K562 (cell line): ENCODE measurements around the gene HMGN2. TPM values are rescaled to one million over a fixed set of nuclear protein-coding genes. Genes with fewer than 3 reads are reported as not detected.

Source experiments
- ATF6 ChIP-seq: sonication (generic); formaldehyde crosslinking; IDR thresholded peaks from 2 replicates; pipeline ENCODE4 v1.4.0; 2020; ENCODE audit warnings: mild to moderate bottlenecking, missing genetic modification reagents
- BACH1 ChIP-seq: fragments of 200-800 bp; sonication (Bioruptor generic); IDR thresholded peaks from 2 replicates; pipeline ENCODE4 v1.6.1; 2016; ENCODE audit warnings: missing genetic modification characterization, missing compliant biosample characterization
- DIDO1 ChIP-seq: fragments of 450-650 bp; IDR thresholded peaks from 2 replicates; pipeline ENCODE4 v1.6.1; 2016; ENCODE audit warnings: low read depth, missing biosample characterization, missing genetic modification characterization
- FOXM1 ChIP-seq, 2 experiments: fragments of 450-650 bp in 1 of 2; sonication (generic) in 1 of 2; formaldehyde crosslinking in 1 of 2; IDR thresholded peaks; 2 replicates each; pipeline versions ENCODE4 v1.6.1 to v1.9.0; 2017 to 2022; ENCODE audit warnings: low read depth in 2 of 2, mild to moderate bottlenecking in 2 of 2, missing genetic modification reagents in 1 of 2, moderate library complexity in 1 of 2
- IFI16 ChIP-seq: fragments of 250-450 bp; sonication (Bioruptor Pico); IDR thresholded peaks from 2 replicates; pipeline ENCODE4 v2.1.2; 2022; ENCODE audit warnings: mild to moderate bottlenecking, inconsistent platforms
- NFATC3 ChIP-seq: fragments of 450-650 bp; IDR thresholded peaks from 2 replicates; pipeline ENCODE4 v1.6.1; 2017; ENCODE audit warnings: mild to moderate bottlenecking
- RAD21 ChIP-seq, 2 experiments: fragments of 250-450 bp in 1 of 2; fragments of 450-650 bp in 1 of 2; sonication (Bioruptor Pico) in 1 of 2; formaldehyde crosslinking in 1 of 2; IDR thresholded peaks in 1 of 2; conservative IDR thresholded peaks in 1 of 2; 2 replicates each; pipeline versions ENCODE4 v1.4.0 to v1.8.0; 2020 to 2022; ENCODE audit warnings: mild to moderate bottlenecking in 2 of 2, moderate library complexity in 1 of 2
- SRSF1 ChIP-seq: fragments of 200-400 bp; formaldehyde crosslinking; IDR thresholded peaks from 2 replicates; pipeline ENCODE4 v1.6.1; 2017; ENCODE audit warnings: mild to moderate bottlenecking, low read depth, low read length, moderate library complexity
- ZFPM2 ChIP-seq: fragments of 250-450 bp; sonication (Bioruptor Pico); IDR thresholded peaks from 2 replicates; pipeline ENCODE4 v1.5.1; 2022; ENCODE audit warnings: mild to moderate bottlenecking
- ZNF134 ChIP-seq: fragments of 250-450 bp; sonication (Bioruptor Pico); conservative IDR thresholded peaks from 2 replicates; pipeline ENCODE4 v1.4.0; 2020
- ZNF354B ChIP-seq: fragments of 250-450 bp; sonication (Bioruptor Pico); IDR thresholded peaks from 2 replicates; pipeline ENCODE4 v1.4.0; 2020
- ZNF785 ChIP-seq: fragments of 250-450 bp; sonication (Bioruptor Pico); IDR thresholded peaks from 2 replicates; pipeline ENCODE4 v1.4.0; 2020; ENCODE audit warnings: mild to moderate bottlenecking
- polyA plus RNA-seq, 8 experiments: library from polyadenylated mRNA; depleted of rRNA in 4 of 8; stranded (reverse) in 5 of 8; unstranded in 3 of 8; fragments of >200 nt; fragmentation: Nextera tagmentation in 2 of 8; fragmentation: Illumina TruSeq in 1 of 8; extraction: Ambion mirVana in 2 of 8; extraction: Trizol in 1 of 8; gene quantifications; 2 replicates each; pipeline versions ENCODE4 v1.2.1 to v1.2.3, GENCODE V29; 2011 to 2014; ENCODE audit warnings: inconsistent platforms in 1 of 8, missing spikeins in 1 of 8
- total RNA-seq, 7 experiments: library from RNA; depleted of rRNA in 6 of 7; stranded (reverse); fragments of >200 nt in 6 of 7; fragmentation: Illumina TruSeq in 2 of 7; extraction: Trizol in 2 of 7; gene quantifications; 2 replicates each; pipeline versions ENCODE4 v1.2.1 to v1.2.3, GENCODE V29; 2011 to 2021; ENCODE audit warnings: low replicate concordance in 1 of 7
- TF ChIP-seq, protein P1 (sequence below), 2 experiments: fragments of 450-650 bp; formaldehyde crosslinking in 1 of 2; IDR thresholded peaks; 2 replicates each; pipeline versions ENCODE4 v1.4.0 to v1.6.1; 2014 to 2020; ENCODE audit warnings: mild to moderate bottlenecking in 2 of 2, borderline replicate concordance in 1 of 2, low read depth in 1 of 2
- TF ChIP-seq, protein P2 (sequence below): fragments of 250-450 bp; sonication (Bioruptor Pico); IDR thresholded peaks from 2 replicates; pipeline ENCODE4 v1.4.0; 2020; ENCODE audit warnings: mild to moderate bottlenecking, moderate library complexity

Gene HMGN2
- total and polyA plus RNA-seq, 9 of the 15 experiments (the other 6 are each of a cell fraction or from before 2014, with no cell fraction given) = 370 to 1,354 (median 965) TPM

DNA sequence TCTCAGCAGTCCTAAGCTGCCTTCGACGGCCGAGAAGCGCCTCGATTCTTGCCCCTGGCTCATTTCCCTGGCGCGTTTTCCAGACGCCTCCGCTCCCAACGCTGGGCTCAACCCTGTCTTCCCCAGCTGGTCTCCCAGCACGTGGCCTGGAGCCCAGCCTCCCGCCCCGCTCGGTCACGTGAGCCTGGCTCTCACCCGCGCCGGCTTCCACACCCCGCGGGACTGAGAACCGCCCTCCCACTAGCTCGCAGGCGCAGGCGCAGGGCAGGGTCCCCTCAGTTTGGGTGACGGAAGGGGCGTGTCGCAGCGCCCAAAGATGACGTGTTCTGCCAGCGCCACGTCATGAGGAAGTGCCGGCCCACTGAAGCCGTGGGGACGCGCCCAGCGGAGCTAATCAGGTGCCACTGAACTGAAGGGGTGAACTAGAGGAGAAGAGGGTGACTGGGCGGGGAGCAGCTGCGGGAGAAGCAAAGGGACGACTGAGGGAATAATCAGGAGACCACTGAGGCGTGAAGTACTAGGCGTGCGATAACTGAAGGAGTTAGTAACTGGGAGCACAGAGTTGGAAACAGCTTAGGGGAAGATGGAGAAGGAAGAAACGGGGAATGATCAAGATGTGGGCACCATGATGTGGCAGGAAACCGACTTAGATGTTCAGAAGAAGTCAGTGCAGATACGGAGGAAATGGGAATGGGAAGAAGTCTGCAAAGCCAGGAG is 40.1 kb upstream of the HMGN2 start, which contains the start of gene DHDDS (continued):
- TF ChIP-seq, protein P1, sequence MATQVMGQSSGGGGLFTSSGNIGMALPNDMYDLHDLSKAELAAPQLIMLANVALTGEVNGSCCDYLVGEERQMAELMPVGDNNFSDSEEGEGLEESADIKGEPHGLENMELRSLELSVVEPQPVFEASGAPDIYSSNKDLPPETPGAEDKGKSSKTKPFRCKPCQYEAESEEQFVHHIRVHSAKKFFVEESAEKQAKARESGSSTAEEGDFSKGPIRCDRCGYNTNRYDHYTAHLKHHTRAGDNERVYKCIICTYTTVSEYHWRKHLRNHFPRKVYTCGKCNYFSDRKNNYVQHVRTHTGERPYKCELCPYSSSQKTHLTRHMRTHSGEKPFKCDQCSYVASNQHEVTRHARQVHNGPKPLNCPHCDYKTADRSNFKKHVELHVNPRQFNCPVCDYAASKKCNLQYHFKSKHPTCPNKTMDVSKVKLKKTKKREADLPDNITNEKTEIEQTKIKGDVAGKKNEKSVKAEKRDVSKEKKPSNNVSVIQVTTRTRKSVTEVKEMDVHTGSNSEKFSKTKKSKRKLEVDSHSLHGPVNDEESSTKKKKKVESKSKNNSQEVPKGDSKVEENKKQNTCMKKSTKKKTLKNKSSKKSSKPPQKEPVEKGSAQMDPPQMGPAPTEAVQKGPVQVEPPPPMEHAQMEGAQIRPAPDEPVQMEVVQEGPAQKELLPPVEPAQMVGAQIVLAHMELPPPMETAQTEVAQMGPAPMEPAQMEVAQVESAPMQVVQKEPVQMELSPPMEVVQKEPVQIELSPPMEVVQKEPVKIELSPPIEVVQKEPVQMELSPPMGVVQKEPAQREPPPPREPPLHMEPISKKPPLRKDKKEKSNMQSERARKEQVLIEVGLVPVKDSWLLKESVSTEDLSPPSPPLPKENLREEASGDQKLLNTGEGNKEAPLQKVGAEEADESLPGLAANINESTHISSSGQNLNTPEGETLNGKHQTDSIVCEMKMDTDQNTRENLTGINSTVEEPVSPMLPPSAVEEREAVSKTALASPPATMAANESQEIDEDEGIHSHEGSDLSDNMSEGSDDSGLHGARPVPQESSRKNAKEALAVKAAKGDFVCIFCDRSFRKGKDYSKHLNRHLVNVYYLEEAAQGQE (IDR thresholded peaks at IDR 0.05; ENCODE audit: borderline replicate concordance) = peak; percentile 96
- TF ChIP-seq, protein P1 (CRISPR knock-in tag; IDR thresholded peaks at IDR 0.05; ENCODE audit: low read depth) = peak; percentile 43
- TF ChIP-seq ZNF134 (peak; percentile 87), NFATC3 (peak; percentile 77; the same call in 1 of the 2 replicates), DIDO1 (peak; percentile 95), ZNF785 (CRISPR knock-in tag) (no peak), FOXM1 (IDR thresholded peaks at IDR 0.05; ENCODE audit: low read depth) (no peak), FOXM1 (CRISPR knock-in tag; IDR thresholded peaks at IDR 0.05; ENCODE audit: low read depth) (peak; percentile 98), SRSF1 (no peak), ZNF354B (CRISPR knock-in tag) (no peak), RAD21 (CRISPR knock-in tag; conservative IDR thresholded peaks at IDR 0.05 in 1 of 2, IDR thresholded peaks at IDR 0.05 in 1 of 2) (no peak), IFI16 (CRISPR knock-in tag) (no peak), BACH1 (tag) (no peak; the same call in 1 of the 2 replicates), ATF6 (peak; percentile 99), ZFPM2 (CRISPR knock-in tag) (0 out of 2 replicates have a peak, but pooled peaks have one; percentile 45)
- TF ChIP-seq, protein P2, sequence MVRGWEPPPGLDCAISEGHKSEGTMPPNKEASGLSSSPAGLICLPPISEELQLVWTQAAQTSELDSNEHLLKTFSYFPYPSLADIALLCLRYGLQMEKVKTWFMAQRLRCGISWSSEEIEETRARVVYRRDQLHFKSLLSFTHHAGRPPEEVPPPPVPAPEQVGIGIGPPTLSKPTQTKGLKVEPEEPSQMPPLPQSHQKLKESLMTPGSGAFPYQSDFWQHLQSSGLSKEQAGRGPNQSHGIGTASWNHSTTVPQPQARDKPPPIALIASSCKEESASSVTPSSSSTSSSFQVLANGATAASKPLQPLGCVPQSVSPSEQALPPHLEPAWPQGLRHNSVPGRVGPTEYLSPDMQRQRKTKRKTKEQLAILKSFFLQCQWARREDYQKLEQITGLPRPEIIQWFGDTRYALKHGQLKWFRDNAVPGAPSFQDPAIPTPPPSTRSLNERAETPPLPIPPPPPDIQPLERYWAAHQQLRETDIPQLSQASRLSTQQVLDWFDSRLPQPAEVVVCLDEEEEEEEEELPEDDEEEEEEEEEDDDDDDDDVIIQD (CRISPR knock-in tag) = no peak
